Measurements from ENCODE around the gene MT1A.

The MT1A gene

DNA sequence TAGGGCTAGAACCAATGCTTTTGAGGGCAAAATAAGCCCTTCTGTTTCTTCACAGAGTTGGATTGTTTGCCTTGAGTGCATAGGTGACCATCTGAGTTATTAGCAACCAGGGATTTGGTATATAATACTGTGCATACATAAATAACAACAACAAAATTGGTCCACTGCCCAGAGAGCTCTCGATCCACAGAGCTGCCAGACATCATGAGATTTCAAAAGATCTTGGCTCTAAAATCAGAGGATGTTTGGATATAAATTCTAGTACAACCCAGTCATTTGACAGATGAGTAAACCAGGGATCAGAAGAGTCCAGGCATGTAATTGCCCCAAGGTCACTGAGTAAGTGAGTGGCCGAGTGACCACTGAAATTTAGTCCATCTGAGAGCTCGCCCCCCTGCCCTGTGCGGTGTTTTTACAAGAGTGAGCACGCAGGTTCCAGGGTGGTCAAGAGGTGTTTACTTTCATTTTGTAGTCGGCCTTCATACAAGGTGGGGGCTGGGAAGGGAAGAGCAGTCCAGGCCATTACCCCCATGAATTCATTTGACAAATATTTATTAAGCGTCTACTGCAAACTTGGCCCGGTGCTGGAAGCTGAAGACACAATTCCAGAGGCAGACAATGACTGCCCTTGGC lies 31.9 kb upstream of the MT1A start:
- peak; percentile 0; the same call in 2 of the 3 replicates for ATAC-seq
- no peak for TF ChIP-seq ZC3H10 (CRISPR knock-in tag; IDR thresholded peaks at IDR 0.05)
- TF ChIP-seq ZNF565 (CRISPR knock-in tag; conservative IDR thresholded peaks at IDR 0.05; ENCODE audit: low read depth), result no peak
- no peak for TF ChIP-seq TCF4 (CRISPR knock-in tag; IDR thresholded peaks at IDR 0.05; ENCODE audit: borderline replicate concordance)
- TF ChIP-seq PPARA (CRISPR knock-in tag; IDR thresholded peaks at IDR 0.05; ENCODE audit: borderline replicate concordance), result no peak
- TF ChIP-seq BACH2 (CRISPR knock-in tag; IDR thresholded peaks at IDR 0.05; ENCODE audit: borderline replicate concordance), result no peak
- TF ChIP-seq ZFP3 (CRISPR knock-in tag; IDR thresholded peaks at IDR 0.05), result no peak

GRCh38 chr16:56607109-56607618 lies 31.3 kb upstream of the MT1A start:
- TF ChIP-seq TOX (CRISPR knock-in tag; IDR thresholded peaks at IDR 0.05; ENCODE audit: borderline replicate concordance), result no peak
- TF ChIP-seq SNAI2 (CRISPR knock-in tag; IDR thresholded peaks at IDR 0.05), result no peak
- 0 out of 2 replicates have a peak, but pooled peaks have one; percentile 51 for TF ChIP-seq ZFP3 (CRISPR knock-in tag; IDR thresholded peaks at IDR 0.05)
- TF ChIP-seq CSDC2 (CRISPR knock-in tag; IDR thresholded peaks at IDR 0.05), result no peak
- no peak for TF ChIP-seq PATZ1 (CRISPR knock-in tag; IDR thresholded peaks at IDR 0.05; ENCODE audit: borderline replicate concordance)
- no peak for TF ChIP-seq ESRRG (CRISPR knock-in tag; IDR thresholded peaks at IDR 0.05)
- TF ChIP-seq, protein P1, sequence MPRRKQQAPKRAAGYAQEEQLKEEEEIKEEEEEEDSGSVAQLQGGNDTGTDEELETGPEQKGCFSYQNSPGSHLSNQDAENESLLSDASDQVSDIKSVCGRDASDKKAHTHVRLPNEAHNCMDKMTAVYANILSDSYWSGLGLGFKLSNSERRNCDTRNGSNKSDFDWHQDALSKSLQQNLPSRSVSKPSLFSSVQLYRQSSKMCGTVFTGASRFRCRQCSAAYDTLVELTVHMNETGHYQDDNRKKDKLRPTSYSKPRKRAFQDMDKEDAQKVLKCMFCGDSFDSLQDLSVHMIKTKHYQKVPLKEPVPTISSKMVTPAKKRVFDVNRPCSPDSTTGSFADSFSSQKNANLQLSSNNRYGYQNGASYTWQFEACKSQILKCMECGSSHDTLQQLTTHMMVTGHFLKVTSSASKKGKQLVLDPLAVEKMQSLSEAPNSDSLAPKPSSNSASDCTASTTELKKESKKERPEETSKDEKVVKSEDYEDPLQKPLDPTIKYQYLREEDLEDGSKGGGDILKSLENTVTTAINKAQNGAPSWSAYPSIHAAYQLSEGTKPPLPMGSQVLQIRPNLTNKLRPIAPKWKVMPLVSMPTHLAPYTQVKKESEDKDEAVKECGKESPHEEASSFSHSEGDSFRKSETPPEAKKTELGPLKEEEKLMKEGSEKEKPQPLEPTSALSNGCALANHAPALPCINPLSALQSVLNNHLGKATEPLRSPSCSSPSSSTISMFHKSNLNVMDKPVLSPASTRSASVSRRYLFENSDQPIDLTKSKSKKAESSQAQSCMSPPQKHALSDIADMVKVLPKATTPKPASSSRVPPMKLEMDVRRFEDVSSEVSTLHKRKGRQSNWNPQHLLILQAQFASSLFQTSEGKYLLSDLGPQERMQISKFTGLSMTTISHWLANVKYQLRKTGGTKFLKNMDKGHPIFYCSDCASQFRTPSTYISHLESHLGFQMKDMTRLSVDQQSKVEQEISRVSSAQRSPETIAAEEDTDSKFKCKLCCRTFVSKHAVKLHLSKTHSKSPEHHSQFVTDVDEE (CRISPR knock-in tag; IDR thresholded peaks at IDR 0.05), result no peak
- TF ChIP-seq ZNF8 (CRISPR knock-in tag; IDR thresholded peaks at IDR 0.05), result peak; percentile 47
- 0 out of 2 replicates have a peak, but pooled peaks have one; percentile 17 for TF ChIP-seq OSR1 (CRISPR knock-in tag; IDR thresholded peaks at IDR 0.05)
- ATAC-seq, result peak; percentile 55

GRCh38 chr16:56607675-56608042 lies 30.8 kb upstream of the MT1A start:
- TF ChIP-seq SNAI2 (CRISPR knock-in tag; IDR thresholded peaks at IDR 0.05), result no peak
- no peak for ATAC-seq

DNA sequence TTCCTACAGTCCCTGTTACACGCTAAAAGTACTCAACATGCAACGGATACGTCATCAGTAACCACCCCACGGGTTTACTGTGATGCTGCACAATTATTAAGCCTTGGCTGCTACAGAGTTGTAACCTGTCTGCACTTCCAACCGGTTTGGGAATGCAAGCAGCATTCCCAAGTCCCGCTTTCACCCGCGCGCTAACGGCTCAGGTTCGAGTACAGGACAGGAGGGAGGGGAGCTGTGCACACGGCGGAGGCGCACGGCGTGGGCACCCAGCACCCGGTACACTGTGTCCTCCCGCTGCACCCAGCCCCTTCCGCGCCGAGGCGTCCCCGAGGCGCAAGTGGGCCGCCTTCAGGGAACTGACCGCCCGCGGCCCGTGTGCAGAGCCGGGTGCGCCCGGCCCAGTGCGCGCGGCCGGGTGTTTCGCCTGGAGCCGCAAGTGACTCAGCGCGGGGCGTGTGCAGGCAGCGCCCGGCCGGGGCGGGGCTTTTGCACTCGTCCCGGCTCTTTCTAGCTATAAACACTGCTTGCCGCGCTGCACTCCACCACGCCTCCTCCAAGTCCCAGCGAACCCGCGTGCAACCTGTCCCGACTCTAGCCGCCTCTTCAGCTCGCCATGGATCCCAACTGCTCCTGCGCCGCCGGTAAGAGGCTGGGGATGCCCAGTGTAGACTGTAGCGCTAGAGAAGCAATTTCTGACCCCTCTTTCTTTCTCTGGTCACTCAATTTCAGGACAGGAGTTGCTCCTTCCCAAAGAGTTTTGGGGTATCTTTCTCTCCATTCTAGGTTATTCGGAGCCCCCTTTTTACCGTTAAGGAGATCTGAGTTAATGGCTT lies 30.2 kb upstream of the MT1A start, which contains the start of gene MT2A:
TSS of gene MT2A (plus strand) at position 542 of the 833 bp plus-strand sequence. CDS start at position 614, 72 bp downstream.
- TF ChIP-seq ZNF70 (CRISPR knock-in tag; IDR thresholded peaks at IDR 0.05), result peak; percentile 96
- TF ChIP-seq BACH2 (CRISPR knock-in tag; IDR thresholded peaks at IDR 0.05; ENCODE audit: borderline replicate concordance), result no peak
- peak; percentile 85 for ATAC-seq

GRCh38 chr16:56608876-56609462 lies 29.5 kb upstream of the MT1A start:
- peak; percentile 5 for ATAC-seq
- TF ChIP-seq CSDC2 (CRISPR knock-in tag; IDR thresholded peaks at IDR 0.05), result no peak
- TF ChIP-seq TCF4 (CRISPR knock-in tag; IDR thresholded peaks at IDR 0.05; ENCODE audit: borderline replicate concordance), result no peak
- TF ChIP-seq GLIS3 (CRISPR knock-in tag; IDR thresholded peaks at IDR 0.05), result no peak
- TF ChIP-seq ESRRG (CRISPR knock-in tag; IDR thresholded peaks at IDR 0.05), result no peak
- TF ChIP-seq POU6F1 (CRISPR knock-in tag; IDR thresholded peaks at IDR 0.05; ENCODE audit: borderline replicate concordance, low read depth), result no peak
- TF ChIP-seq PATZ1 (CRISPR knock-in tag; IDR thresholded peaks at IDR 0.05; ENCODE audit: borderline replicate concordance), result no peak
- TF ChIP-seq ZC3H10 (CRISPR knock-in tag; IDR thresholded peaks at IDR 0.05), result no peak
- no peak for TF ChIP-seq ZNF565 (CRISPR knock-in tag; conservative IDR thresholded peaks at IDR 0.05; ENCODE audit: low read depth)
- TF ChIP-seq, protein P1 (CRISPR knock-in tag; IDR thresholded peaks at IDR 0.05), result no peak
- TF ChIP-seq CREB5 (CRISPR knock-in tag; IDR thresholded peaks at IDR 0.05; ENCODE audit: low read depth), result no peak
